Suppressor macrophage treated with lipopolysaccharide for 1 hour (primary cell): ENCODE data around the gene NAXD.
"Not testable (repeated sequence)": the region's sequence is repeated elsewhere in the genome, so short reads cannot be mapped to it uniquely, and the experiment has no call there.

Experiments
- DNase-seq, 3 donors: peaks; one replicate each; pipeline ENCODE4 v3.0.0-alpha.2; 2020 to 2022

Gene NAXD

GRCh38 chr13:110669036-110669435 is 53.7 kb downstream of the NAXD start:
- DNase-seq = no peak

GRCh38 chr13:110669814-110670213 is 54.5 kb downstream of the NAXD start:
- not testable (repeated sequence) for DNase-seq

- DNase-seq = peak; percentile 67 to 78 (median 73)
Observed at GRCh38 chr13:110676595-110677587, 61.5 kb downstream of the NAXD start.

GRCh38 chr13:110677731-110678545 is 62.6 kb downstream of the NAXD start:
- no peak for DNase-seq

- peak; percentile 20 to 31 (median 29) for DNase-seq
Observed at GRCh38 chr13:110680852-110681251, 65.5 kb downstream of the NAXD start.

- no peak for DNase-seq
Observed at GRCh38 chr13:110681868-110682550, 66.7 kb downstream of the NAXD start.

- DNase-seq = no peak
Observed at GRCh38 chr13:110682746-110683145, 67.4 kb downstream of the NAXD start.

- DNase-seq = peak in 2 of 3 donors; percentile 13 to 21
Observed at GRCh38 chr13:110683203-110683883, 68.0 kb downstream of the NAXD start.

GRCh38 chr13:110683921-110684320 is 68.6 kb downstream of the NAXD start:
- DNase-seq = no peak

GRCh38 chr13:110684388-110685056 is 69.2 kb downstream of the NAXD start:
- no peak for DNase-seq

- no peak for DNase-seq
Observed at GRCh38 chr13:110685305-110686020, 70.1 kb downstream of the NAXD start.

- DNase-seq = no peak
Observed at GRCh38 chr13:110687736-110688135, 72.4 kb downstream of the NAXD start.

- DNase-seq = no peak
Observed at GRCh38 chr13:110689041-110689440, 73.7 kb downstream of the NAXD start.
